CD4-positive, alpha-beta T cell treated with Interleukin-1 beta for 1 hour (primary cell): Measurements from ENCODE around the gene SERINC3.
"Not testable (repeated sequence)": the region's sequence is repeated elsewhere in the genome, so short reads cannot be mapped to it uniquely, and the experiment has no call there.

Source experiments
- DNase-seq, 2 donors: peaks; one replicate each; pipeline ENCODE4 v3.0.0-alpha.2; 2020 to 2022

The SERINC3 gene

DNA sequence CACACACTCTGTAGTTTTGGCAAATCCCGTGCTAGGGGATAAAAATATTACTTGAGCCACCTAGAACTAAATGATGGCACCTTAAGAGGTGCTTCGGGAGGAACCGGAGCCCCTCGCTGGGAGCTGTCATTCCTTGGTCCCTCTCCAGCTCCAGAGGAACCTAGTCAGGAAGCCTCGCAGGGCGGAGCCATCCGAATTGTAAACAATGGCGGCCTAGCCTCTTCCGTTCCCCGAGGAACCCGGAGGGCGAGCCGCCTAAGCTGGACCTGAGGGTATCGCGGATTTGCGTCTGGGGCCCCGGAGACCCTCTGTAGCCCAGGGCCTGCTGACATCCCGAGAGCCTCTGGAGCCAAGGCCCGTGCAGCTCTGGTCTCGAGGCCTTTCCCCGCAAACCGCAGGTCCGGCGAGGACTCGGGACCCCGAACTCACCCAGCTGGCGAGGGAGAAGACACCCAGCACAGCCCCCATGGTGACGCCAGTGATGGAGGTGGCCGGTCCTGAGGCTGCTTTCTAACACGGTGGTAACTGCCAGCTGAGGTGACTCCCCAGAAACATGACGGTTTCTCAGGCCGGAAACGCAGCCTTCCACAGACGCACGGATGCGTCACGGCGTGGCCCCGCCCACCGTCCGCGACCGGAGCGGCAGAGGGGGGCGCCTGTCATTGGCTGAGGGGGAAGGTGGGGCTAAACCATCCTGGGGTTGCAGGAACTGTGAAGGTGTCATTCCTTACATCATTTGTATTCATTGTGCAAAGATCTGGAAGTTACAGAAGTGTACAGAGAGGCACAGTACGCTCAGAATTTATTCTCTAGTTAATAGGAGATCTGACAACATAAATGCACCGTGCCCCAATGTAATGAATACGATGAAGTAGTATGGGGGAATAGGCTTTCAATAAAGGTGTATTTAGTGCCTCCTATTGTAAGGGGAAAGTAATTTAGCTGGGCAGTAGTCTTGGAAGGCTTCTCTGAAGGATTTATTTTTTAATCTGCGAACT, at the start of gene SERINC3:
Gene SERINC3 (minus strand): TSS at position 587 of the 998 bp plus-strand sequence. CDS start 119 bp downstream, at position 468.
- DNase-seq: peak; percentile 96 to 98

DNA sequence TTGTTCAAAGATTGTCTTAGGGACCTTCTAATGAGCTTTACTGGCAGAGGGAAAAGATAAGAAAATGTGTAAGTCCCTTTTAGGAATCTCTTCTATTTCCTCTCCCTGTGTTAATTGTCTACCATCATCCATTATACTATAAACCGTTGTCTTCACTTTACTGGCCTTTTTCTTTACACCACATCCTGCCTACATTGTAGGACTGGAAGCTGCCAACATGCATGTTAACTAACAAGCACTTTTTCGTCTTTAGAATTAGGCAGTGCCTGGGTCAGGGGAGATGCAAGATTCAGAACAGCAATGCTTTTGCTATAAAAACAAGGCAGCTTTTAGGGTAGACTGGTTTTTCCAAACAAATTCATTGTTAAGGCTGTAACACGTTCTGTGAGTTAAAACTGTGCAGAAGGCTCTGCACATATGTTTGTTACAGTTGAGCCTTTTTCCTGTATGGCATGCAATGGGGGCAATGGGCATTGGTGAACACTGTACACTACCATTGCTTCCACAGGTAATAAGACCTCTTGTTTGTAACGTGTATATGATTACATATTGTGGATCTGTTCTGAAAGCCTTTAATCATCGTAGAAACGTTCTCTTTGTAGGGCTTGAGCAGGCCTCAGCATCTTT, 49.6 kb upstream of the SERINC3 start:
- no peak for DNase-seq

DNA sequence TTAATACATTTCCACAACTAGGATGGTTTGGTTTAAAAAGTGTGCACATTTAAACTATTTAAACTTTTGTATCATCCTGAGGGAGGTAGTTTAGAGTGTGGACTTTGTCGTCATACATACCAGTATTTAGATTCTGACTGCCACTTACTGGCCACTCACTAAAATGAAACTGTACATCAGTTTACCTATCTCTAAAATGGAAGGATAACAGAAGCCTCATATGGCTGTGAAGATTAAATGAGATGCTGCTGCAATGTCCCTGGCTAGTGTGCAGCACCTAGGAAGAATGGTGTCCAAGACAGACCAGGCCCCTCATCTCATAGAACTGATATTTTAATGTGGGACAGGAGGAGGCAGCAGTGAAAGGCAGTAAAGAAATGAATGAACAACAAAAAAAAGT, 48.5 kb upstream of the SERINC3 start:
- no peak for DNase-seq

DNA sequence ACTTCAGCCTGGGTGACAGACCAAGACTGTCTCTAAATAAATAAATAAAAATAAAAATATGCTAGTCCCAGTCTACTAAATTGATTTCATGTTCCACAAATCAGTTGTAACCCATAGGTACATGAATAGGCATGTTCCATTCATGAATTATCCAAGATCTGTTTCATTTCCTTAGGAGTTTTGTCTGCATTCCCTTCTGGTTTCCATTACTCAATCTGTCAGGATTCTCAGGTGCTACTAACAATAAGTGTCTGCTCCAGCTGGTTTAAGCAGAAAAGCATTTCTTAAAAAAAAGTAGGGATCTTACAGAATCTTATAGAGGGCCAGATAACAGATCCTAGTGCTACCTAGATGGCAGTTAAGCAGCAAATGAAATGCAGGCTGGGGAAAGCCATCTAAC, 44.9 kb upstream of the SERINC3 start:
- no peak for DNase-seq

DNA sequence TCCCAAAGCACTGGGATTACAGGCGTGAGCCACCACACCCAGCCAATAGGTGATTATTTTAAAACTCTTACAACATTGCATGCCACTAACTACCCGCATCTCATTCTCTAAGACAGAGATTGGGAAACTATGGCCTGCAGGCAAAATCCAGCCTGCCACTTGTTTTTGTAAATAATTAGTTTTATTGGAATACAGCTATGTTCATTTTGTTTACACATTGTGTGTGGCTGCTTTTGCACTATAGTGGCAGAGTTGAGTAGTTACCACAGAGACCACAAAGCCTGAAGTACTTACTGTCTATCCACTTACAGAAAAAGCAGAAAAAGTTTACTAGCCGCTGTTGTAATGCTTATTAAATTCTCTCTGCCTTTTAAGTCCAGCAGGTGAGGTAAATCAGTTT, 44.1 kb upstream of the SERINC3 start:
- DNase-seq: no peak

DNA sequence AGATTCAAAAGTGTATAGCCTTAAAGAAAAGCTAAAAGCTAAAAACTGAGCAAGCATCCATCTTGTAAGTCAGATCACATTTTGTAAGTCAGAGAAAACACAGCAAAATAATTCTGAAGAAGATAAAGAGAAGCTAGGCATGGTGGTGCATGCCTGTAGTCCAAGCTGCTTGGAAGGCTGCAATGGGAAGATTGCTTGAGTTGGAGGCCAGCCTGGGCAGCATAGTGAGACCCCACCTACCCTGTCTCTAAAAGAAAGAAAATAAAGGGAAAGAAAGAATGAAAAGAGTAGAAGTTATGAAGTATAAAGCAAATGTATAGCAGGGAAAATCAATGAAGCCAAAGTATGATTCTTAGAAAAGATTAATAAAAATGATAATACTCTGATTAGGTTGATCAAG, 40.0 kb upstream of the SERINC3 start:
- no peak for DNase-seq

DNA sequence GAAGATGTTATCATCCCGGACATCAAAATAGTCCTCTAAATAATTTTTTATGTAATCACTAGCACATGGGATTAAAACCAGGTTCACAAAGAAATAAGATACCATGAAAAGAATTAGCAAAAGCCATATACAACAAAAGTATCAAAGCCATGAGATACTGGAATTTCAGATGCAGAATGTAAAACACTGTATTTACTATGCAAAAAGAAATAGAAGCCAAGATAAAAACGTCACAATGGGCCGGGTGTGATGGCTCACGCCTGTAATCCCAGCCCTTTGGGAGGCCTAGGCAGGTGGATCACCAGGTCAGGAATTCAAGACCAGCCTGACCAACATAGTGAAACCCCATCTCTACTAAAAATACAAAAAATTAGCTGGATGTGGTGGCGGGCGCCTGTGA, 38.9 kb upstream of the SERINC3 start:
- DNase-seq: not testable (repeated sequence)

DNA sequence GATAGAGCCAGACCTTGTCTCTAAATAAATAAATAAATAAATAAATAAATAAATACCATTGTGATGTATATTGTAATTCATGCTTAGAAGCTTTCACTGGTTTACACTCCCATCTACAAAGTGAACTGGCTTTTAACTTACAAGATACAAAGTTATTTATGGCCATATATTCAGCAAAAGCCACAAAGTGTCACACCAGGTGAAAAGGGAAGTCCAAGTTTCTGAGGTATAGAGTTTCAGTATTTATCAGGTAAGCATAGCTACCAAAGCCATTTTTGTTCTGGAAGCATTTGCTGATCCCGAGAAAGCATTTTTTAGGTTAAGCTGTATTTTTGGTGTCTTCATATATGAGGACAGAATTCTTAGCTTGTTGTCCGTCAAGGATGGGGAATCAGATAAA, 38.4 kb upstream of the SERINC3 start:
- DNase-seq: no peak

DNA sequence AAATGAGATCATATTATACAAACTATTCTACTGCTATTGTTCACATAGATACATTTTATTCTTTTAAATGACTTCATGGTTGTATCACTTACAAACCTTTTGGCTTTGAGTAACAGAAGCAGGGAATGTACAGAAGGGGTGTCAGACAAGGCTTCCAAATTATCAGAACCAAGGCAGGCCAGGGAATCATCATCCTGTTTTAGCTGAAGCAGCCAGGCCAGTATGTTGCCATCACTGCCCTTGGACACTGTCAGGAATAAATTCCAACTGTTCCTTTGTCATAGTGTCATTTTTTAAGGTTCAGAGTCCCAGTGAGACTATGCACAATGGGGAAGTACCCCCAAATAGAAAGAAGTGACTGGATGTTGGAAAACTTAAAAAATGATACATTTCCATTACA, 37.4 kb upstream of the SERINC3 start:
- no peak for DNase-seq

DNA sequence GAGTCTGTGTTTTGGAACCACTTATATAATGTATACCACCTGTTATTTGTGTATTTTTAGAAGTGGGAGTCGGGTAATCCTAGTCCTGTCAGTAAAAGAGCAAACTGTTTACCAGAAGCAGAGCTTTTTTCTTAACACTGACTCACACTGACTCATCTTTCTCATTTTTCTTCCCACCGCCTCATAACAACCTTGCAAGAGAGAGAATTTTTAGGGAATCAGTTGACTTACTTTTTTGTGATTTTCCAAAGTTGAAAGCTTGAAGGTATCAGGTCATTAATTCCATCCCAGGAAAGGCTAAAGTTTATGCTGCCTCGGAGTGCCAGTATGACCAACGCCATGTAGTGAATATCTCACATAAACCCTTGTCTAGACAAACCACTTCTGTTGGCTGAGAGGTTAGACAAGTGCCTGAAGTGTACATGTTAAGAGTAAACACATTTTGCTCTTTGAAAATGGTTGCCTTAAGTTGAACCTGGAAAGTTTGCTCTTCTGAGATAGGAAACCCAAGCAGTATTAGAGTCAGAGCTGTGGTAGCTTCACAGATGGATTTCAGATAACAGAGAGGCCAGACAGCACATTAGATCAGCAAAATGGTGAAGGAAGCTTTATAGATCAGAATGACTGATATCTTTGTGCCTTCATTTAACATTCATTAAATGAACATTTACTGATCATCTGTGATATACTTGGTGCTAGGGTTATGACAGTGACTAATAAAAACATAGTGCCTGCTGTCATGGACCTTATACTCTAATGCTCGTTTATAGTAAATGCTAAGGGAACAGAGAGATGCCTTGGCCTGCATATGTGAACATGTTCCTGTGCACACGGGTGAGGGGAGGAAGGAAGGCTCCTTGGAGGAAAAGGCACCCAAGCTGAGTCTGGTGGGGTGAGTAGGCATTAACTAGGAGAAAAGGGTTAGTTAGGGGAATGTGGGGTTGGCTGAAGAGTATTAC, 31.4 kb upstream of the SERINC3 start:
- DNase-seq: no peak

DNA sequence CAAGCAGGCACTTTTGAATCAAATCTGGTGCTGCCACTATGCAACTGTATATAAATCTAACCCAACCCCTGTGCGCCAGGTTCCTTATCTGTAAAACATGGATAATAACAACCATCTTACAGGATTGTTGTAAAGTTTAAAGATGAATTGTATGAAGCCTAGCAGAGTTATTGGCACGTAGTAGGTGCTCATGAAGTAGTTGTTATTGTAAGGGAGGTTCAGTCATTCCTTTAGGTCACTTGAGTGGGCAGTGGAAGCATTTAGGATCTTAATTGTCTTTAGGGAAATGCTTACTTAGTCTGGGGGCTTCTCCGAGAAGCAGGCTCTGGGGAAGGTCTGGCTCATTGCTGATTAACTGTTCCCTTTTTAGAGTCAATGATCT, 30.7 kb upstream of the SERINC3 start:
- no peak for DNase-seq

DNA sequence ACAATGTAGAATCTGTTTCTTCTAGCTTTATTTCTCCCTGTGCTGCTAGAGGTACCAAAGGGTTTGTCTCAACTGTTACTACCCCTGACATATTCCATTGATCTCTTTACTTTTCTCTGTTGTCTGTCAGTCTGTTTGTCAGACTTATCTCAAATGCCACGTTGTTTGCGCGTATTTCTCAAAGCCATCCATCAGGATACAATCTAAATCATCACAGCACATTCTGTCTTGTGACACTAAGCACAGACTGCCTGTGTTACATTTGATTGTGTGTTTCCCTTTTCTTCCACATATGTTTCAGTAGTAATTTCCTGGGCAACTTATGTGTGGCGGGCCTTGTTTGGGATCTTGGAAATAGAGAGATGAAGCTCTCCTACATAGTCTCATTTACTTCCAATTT, 30.2 kb upstream of the SERINC3 start:
- DNase-seq: no peak

DNA sequence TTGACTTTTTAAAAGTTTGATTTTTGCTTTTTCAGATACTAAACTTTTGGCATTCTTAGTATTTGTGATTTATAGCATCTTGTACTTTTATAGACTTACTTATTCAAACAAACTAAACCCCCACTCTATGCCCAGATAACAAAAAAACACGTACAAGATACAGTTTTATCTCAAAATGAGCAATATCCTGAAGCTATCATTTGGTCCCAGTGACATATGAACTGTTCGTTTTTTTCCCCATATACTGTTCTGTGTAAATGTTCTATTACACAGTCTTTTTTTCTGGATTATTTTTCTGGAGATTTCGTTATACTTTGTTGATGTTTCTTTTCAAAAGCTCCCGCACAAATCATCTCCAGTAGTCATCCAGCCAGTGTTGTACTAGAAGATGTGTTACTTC, 27.3 kb upstream of the SERINC3 start:
- no peak for DNase-seq

DNA sequence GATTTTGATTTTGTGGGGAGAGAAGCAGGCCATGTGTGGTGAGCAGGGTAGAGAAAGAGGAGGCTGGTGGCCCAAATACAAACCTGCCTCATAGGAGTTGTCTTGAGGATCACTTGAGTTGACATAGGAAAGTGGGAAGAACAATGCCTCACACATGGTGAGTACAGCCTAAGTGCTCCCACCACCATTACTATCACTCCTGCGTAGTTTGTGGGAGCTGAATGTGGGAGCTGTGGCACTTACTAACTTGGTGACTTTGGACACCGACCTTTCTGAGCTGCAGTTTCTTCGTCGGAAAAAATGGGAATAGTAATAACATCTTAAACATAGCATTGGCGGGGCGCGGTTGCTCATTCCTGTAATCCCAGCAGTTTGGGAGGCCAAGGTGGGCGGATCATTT, 25.5 kb upstream of the SERINC3 start:
- no peak for DNase-seq

DNA sequence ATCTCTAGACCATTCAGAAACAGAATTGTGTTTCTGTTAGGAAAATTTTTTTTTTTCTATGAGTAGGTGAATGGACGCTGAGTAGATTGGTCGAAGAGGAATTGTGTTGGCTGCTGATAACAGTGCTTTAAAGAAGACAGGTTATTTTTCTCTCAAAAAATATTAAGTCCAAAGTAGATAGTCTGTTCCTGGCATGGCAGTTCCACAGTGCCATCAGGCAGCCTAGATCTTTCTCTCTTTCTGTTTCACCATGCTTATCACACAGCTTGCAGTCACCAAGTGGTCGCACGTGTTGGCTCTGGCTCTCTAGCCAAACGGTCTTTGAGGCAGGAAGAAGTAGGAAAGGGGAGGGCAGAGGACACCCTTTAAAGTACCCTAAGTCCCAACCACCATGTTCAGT, 22.4 kb upstream of the SERINC3 start:
- no peak for DNase-seq

DNA sequence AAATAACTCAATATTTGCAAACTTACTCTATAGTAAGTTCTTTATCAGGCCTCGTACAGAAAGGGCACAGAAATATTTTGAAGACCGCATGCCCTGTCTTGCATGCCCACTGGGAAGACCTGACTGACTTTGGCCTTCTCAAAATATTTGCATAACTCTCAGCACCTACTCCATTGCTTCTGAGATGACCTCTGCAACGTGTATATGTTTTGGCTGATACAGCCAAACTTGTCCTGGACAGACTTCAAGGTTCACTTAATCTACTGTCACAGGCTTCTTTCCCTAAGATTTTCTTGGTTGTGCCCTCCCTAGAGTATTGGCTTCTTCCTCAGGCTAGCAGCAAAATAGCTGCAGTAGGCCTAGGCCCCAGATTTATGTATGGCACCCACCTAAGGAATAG, 21.5 kb upstream of the SERINC3 start:
- no peak for DNase-seq

DNA sequence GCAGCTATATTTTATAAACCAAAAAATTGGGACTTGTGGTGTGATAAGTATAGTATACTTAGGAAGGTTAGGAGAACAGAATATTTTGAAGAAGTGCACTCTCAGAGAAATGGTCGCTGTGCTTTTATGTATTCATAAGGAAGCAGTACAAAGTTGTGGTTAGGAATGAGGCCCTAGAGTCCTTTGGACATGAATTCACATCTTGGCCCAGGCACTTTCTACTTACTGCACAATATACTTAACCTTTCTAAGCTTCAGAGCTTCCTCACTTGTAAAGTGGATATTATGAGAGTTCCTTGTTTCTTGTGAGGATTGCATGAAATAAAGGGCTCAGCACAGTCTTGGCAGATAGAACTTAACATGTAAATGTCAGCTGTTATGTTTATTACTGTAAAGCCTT, 21.0 kb upstream of the SERINC3 start:
- no peak for DNase-seq

DNA sequence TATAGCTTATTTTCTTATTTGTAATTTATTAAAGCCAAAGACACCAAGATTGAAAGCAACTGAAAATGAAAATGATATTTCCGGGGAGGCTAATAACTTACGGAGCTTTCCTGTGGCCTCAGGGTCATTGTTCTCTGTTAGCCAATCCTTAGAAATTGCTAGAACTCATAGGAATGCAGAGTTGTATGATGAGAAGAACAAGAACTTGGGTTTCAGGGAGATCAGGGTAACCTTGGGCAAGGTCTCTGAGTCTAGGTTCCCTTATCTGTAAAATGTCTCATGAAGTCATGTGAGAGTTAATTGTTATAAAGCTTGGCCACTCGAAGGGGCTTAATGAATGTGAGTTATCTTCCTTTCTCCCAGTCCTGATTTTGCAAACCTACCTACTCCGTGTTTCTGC, 20.1 kb upstream of the SERINC3 start:
- DNase-seq: no peak

DNA sequence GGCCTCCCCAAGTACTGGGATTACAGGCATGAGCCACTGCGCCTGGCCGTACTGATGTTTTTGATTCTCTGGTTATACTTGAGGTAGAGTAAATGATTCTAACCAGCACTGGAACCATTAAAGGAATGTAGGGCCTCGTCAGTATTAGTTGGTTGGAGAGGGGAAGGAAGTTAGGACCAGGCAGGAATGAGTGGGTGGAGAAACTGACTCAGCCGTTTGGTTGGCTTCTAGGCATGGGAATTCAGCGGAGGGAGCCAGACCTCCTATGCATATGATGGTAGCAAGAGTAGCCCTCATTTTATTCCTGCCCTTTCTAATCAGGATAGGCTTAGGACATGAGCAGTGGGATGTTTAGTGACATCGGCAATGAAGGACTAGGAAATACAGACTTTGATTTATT, 19.0 kb upstream of the SERINC3 start:
- no peak for DNase-seq

DNA sequence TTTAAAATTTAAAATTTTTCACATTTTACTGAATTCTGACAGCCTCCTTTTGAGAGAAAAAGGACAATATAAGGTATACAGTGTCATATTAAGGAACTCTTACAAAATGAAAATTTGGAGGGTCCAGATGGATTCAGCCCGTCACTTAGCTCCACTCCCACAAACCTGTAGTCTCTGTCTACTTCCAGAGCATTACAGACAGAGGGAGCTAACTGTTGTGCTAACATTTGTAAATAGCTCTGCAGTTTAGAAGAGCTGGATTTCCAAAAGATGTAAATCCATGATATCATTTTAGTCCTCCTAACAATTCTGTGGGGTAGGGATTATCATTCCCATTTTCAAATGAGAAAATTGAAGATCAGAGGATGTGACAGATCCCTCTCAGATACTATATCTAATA, 16.1 kb upstream of the SERINC3 start:
- no peak for DNase-seq

DNA sequence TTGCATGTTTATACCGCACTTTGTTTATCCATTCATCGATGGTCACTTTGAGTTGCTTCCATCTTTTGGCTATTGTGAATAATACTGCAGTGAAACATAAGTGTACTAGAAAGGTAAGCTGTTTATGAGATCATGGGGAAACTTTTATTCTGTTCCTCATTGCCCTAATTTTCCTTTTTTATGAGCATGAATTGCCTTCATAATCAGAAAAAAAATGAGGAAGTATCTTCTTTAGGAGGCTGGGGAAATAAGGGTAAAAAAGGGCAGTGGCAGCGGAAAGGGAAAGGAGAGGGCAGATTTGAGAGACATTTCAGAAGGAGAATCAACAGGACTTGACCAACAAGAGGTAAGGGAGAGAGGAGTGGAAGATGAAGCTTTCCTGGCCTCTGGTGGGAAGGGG, 14.3 kb upstream of the SERINC3 start:
- DNase-seq: no peak

DNA sequence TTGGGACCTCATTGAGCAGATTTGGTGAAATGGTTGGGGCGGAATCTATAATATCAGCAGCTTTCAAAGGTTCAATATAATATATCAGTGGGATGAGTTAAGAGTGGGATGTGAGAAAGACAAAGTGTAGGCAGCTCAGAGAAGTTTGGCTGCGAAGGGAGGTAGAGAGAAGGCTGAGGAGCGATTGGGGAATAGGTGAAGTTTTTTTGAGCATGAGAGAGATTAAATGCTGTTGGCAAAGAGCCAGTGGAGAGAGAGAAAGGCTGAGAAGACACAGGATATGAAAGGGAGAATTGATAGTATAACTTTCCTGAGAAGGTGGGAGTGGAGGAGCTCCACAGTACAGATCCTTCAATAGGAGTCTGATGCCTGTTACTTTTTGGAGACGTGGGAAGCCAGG, 12.1 kb upstream of the SERINC3 start:
- DNase-seq: no peak

DNA sequence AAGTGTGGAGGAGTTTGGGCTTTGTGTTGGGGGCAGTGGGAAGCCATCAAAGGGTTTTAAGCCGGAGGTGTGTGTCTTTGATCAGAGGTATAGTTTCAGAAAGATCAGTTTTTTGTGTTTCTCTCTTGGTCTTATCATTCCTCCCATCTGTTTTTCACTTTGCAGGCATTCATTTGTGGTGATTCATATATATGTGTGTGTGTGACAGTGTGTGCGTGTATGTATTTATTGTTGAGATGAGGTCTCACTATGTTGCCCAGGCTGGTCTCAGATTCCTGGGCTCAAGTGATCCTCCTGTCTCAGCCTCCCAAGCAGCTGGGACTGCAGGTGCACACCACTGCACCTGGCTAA, 11.1 kb upstream of the SERINC3 start:
- peak in 1 of 2 donors; percentile 11 for DNase-seq
